ENCODE data around the gene CADM2.
"Not testable (repeated sequence)": the region's sequence is repeated elsewhere in the genome, so short reads cannot be mapped to it uniquely, and the experiment has no call there.

The CADM2 gene

DNA sequence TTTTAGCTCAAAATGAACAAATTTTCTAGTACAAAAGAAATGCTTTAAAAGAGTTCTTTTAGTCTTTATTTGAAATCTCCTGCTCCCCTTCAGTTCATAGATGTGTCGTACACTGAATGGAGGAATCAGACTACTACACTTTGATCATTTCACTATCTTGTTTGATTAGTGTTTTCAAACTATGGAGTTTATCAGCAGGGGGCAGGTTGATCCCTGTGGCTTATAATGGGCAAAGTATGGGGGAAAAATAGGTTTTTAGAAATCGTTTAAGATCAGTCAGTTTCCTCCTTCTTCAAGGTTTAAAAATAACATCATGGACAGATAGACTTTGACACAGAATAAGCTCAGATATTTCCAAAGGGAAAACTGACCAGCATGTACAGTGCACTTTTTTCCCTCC, 701.7 kb downstream of the CADM2 start:
- H3K9me3 ChIP-seq (ENCODE audit: insufficient read depth, low read depth, low read length), result no peaks in the 10 kb centered on the region
- H3K4me3 ChIP-seq (ENCODE audit: low read length), result no peak overlapping the region

DNA sequence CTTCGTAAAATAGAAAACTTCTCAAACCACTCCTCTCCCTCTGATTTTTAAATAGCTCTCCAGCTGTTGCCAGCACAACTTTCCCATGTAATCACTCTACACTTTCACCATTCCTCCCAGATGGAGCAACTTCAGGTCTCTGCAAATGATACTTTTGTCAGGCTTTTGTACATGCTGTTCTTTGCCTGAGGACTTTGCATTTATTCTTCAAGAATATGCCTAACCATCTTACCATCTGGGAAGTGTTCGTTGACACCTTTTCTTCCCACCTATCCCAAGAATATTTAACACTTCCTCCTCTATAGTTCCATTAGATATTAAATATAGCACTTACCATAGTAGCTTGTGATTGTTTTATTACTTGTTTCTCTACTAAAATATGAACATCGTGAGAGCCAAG, 703.7 kb downstream of the CADM2 start:
- Histone ChIP-seq H3K4me3 (ENCODE audit: low read length) (no peak overlapping the region), H3K4me1 (ENCODE audit: insufficient read depth, low read length) (no peaks in the 10 kb centered on the region; the same call in 1 of the 2 replicates), H3K9ac (ENCODE audit: low read depth, low read length) (no peak overlapping the region), H3K27me3 (ENCODE audit: insufficient read depth, low read length) (no peaks in the 10 kb centered on the region), H3K9me3 (ENCODE audit: insufficient read depth, low read depth, low read length) (no peaks in the 10 kb centered on the region), H3K36me3 (ENCODE audit: insufficient read depth, low read depth, low read length) (no peaks in the 10 kb centered on the region), H3K27ac (ENCODE audit: low read length) (no peak overlapping the region)

More for the DNA sequence above, 701.7 kb downstream of the CADM2 start:
- no peak overlapping the region for H3K9ac ChIP-seq (ENCODE audit: low read depth, low read length)
- no peaks in the 10 kb centered on the region; the same call in 1 of the 2 replicates for H3K4me1 ChIP-seq (ENCODE audit: insufficient read depth, low read length)
- H3K27me3 ChIP-seq (ENCODE audit: insufficient read depth, low read length), result no peaks in the 10 kb centered on the region
- no peak overlapping the region for H3K27ac ChIP-seq (ENCODE audit: low read length)
- no peaks in the 10 kb centered on the region for H3K36me3 ChIP-seq (ENCODE audit: insufficient read depth, low read depth, low read length)

DNA sequence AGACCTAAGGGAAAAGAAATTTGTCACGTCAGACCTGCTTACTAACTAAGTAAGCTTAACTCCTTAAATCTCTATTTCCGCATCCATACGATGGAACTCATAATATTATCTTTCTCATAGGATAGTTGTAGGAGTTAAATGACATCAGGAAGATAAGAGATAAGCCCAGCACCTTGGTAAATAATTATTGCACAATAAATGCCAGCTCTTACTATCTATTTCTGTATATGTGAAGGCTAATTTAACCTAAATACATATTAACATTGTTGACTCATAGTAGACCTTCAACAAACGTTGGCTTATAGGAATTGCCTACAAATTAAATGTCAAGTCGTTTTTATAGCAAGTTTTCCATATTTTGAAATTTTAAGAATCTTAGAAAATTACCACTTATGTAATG, 709.0 kb downstream of the CADM2 start:
- no peak overlapping the region for H3K4me3 ChIP-seq (ENCODE audit: low read length)
- no peaks in the 10 kb centered on the region for H3K27me3 ChIP-seq (ENCODE audit: insufficient read depth, low read length)
- no peak overlapping the region for H3K9ac ChIP-seq (ENCODE audit: low read depth, low read length)
- no peaks in the 10 kb centered on the region for H3K36me3 ChIP-seq (ENCODE audit: insufficient read depth, low read depth, low read length)
- H3K9me3 ChIP-seq (ENCODE audit: insufficient read depth, low read depth, low read length), result no peaks in the 10 kb centered on the region; the same call in 1 of the 2 replicates
- peaks cover 7% of the 10 kb centered on the region; the same call in 1 of the 2 replicates for H3K4me1 ChIP-seq (ENCODE audit: insufficient read depth, low read length)
- no peak overlapping the region for H3K27ac ChIP-seq (ENCODE audit: low read length)

DNA sequence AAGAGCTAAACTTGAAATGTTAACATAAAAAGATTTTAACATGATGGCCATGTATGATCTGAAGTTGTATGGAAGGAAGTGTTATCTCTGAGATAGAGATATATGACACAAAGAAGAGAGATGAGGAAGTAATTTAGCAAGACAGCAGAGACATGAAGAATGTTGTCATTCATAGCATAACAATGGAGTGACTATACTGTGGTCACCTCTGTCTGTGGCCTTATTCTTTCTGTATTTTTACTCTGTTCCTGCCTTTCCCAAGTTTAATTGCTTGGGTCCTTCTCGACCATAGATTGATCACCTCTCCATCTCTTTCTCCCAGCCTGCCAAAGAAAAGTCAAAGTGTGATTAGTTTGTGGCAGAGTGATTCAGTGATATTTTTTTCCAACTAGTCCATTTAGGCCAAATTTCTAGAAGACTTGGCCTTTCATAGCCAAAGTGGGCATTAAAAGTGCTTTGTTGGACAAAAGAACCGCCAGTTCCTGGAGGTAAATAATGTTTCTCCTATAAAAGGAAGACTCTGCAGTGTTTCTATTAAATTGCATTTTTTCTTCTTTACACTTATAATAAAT, 711.9 kb downstream of the CADM2 start:
- Histone ChIP-seq H3K4me1 (ENCODE audit: insufficient read depth, low read length) (peaks cover 7% of the 10 kb centered on the region; the same call in 1 of the 2 replicates), H3K4me3 (ENCODE audit: low read length) (no peak overlapping the region), H3K9me3 (ENCODE audit: insufficient read depth, low read depth, low read length) (no peaks in the 10 kb centered on the region; the same call in 1 of the 2 replicates), H3K27ac (ENCODE audit: low read length) (no peak overlapping the region), H3K27me3 (ENCODE audit: insufficient read depth, low read length) (no peaks in the 10 kb centered on the region), H3K36me3 (ENCODE audit: insufficient read depth, low read depth, low read length) (no peaks in the 10 kb centered on the region), H3K9ac (ENCODE audit: low read depth, low read length) (no peak overlapping the region)

DNA sequence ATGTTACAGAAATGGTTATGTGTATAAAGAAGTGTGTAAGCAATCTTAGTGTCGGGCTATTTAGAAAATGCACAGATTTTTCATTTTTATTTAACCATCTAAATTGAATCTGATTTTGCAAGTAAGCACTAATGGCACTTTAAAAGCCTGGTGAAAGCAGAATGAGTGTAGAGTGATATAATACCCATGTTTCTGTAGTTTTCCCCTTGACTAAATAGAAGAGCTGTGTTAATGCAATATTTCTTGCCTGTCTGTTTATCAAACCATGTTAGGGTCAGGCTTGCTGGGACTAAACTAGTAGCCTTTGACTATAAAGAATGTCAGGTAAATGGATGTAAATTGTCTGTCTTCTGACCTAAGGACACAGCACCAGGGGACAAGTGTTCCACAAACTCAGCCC, 714.0 kb downstream of the CADM2 start:
- H3K4me1 ChIP-seq (ENCODE audit: insufficient read depth, low read length), result peaks cover 7% of the 10 kb centered on the region; the same call in 1 of the 2 replicates

DNA sequence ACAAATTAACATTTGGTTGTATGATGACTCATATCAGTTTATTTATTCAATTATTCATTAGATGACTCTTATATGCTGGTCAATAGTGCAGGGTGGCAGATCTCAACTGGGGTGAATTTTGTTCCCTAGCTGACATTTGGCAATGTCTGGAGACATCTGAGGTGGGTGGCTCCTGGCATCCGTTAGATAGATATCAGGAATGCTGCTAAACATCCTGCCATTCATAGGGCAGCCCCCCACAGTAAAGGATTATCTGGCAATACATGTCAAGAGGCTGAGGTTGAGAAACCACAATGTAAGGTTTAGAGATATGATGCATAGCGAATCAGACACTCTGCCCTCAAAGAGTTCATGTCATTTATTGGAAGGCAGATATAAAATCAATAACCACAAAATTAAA, 719.9 kb downstream of the CADM2 start:
- Histone ChIP-seq H3K4me1 (ENCODE audit: insufficient read depth, low read length) (no peaks in the 10 kb centered on the region), H3K36me3 (ENCODE audit: insufficient read depth, low read depth, low read length) (no peaks in the 10 kb centered on the region), H3K9me3 (ENCODE audit: insufficient read depth, low read depth, low read length) (no peaks in the 10 kb centered on the region), H3K4me3 (ENCODE audit: low read length) (no peak overlapping the region), H3K27ac (ENCODE audit: low read length) (no peak overlapping the region), H3K9ac (ENCODE audit: low read depth, low read length) (no peak overlapping the region), H3K27me3 (ENCODE audit: insufficient read depth, low read length) (no peaks in the 10 kb centered on the region)

More for the DNA sequence above, 714.0 kb downstream of the CADM2 start:
- Histone ChIP-seq H3K27me3 (ENCODE audit: insufficient read depth, low read length) (no peaks in the 10 kb centered on the region), H3K4me3 (ENCODE audit: low read length) (no peak overlapping the region), H3K9ac (ENCODE audit: low read depth, low read length) (no peak overlapping the region), H3K36me3 (ENCODE audit: insufficient read depth, low read depth, low read length) (no peaks in the 10 kb centered on the region), H3K9me3 (ENCODE audit: insufficient read depth, low read depth, low read length) (no peaks in the 10 kb centered on the region; the same call in 1 of the 2 replicates), H3K27ac (ENCODE audit: low read length) (no peak overlapping the region)

DNA sequence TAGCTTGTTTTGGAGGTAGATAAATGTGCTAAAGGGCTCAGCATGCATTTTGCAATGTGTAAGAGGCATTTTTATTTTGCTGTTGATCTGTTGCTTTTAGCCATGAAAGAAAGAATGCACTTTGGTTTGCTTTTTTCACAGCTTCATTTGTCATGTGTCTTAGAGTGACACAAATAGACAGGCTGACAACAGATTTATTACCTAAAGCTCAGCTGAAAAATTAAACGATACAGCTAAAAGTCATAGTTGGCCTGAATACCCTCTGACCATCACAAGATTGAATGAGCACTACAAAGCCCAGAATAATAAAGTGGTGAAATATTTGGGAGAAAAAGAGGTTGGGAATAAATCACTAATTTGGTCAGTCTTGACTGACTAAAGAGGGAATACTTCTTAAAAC, 723.1 kb downstream of the CADM2 start:
- Histone ChIP-seq H3K9ac (ENCODE audit: low read depth, low read length) (no peak overlapping the region), H3K4me3 (ENCODE audit: low read length) (no peak overlapping the region), H3K36me3 (ENCODE audit: insufficient read depth, low read depth, low read length) (no peaks in the 10 kb centered on the region), H3K27me3 (ENCODE audit: insufficient read depth, low read length) (no peaks in the 10 kb centered on the region), H3K9me3 (ENCODE audit: insufficient read depth, low read depth, low read length) (no peaks in the 10 kb centered on the region), H3K27ac (ENCODE audit: low read length) (no peak overlapping the region), H3K4me1 (ENCODE audit: insufficient read depth, low read length) (no peaks in the 10 kb centered on the region)

DNA sequence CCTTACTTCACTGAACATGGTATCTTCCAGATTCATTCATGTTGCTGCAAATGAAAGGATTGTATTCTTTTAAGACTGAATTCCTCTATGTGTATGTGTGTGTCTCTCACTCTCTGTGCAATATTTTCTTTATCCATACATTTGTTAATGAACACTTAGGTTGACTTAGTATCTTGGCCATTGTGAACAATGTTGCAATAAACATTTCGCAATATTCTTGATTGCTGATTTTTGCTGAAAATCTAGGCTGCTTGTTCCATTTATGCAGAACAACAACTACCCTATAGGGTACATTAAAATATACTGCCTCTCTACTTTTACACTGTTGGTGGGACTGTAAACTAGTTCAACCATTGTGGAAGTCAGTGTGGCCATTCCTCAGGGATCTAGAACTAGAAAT, 732.4 kb downstream of the CADM2 start:
- H3K9ac ChIP-seq (ENCODE audit: low read depth, low read length), result no peak overlapping the region
- no peaks in the 10 kb centered on the region for H3K36me3 ChIP-seq (ENCODE audit: insufficient read depth, low read depth, low read length)
- no peak overlapping the region for H3K4me3 ChIP-seq (ENCODE audit: low read length)
- no peaks in the 10 kb centered on the region for H3K4me1 ChIP-seq (ENCODE audit: insufficient read depth, low read length)
- no peak overlapping the region for H3K27ac ChIP-seq (ENCODE audit: low read length)
- no peaks in the 10 kb centered on the region for H3K9me3 ChIP-seq (ENCODE audit: insufficient read depth, low read depth, low read length)
- no peaks in the 10 kb centered on the region for H3K27me3 ChIP-seq (ENCODE audit: insufficient read depth, low read length)

DNA sequence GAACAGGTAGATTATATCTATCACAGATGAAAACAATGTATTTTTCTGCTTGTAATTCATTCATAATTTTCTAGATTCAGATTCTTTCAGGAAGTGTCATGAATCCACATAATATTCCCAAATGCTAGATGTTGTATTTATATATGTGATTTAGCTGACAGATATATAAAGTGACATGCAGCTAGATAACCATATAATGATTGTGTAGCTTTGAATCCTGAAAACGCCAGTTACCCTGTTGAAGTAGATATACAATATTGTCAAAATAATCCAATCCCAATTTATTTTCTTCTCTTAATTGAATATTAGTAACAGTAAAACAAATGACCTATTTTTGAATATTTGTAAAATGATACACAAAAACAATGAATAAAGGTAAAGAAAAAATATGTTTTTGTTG, 738.4 kb downstream of the CADM2 start:
- no peak overlapping the region for H3K4me3 ChIP-seq (ENCODE audit: low read length)
- H3K4me1 ChIP-seq (ENCODE audit: insufficient read depth, low read length), result no peaks in the 10 kb centered on the region
- no peak overlapping the region for H3K27ac ChIP-seq (ENCODE audit: low read length)
- H3K9me3 ChIP-seq (ENCODE audit: insufficient read depth, low read depth, low read length), result peaks cover 15% of the 10 kb centered on the region
- H3K9ac ChIP-seq (ENCODE audit: low read depth, low read length), result no peak overlapping the region
- no peaks in the 10 kb centered on the region for H3K36me3 ChIP-seq (ENCODE audit: insufficient read depth, low read depth, low read length)
- no peaks in the 10 kb centered on the region for H3K27me3 ChIP-seq (ENCODE audit: insufficient read depth, low read length)

DNA sequence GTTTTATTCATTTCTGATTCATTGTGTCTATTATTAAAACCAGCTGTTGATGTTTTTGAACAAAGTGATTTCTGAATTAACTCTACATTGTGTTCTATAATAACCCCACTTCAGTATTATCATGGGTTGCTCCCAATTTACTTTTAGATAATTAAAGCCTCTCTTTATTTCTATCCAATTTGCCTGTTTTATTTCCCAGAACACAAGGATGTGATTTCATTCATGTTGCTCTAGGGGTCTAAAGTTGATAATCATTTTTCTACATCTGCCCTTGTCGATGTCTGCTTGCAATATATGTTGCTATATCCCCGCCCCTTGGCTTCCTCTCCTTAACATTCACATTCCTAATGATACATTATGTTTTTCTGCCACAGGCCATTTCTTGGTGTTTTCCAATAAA, 747.3 kb downstream of the CADM2 start:
- Histone ChIP-seq H3K27ac (ENCODE audit: low read length) (no peak overlapping the region), H3K4me1 (ENCODE audit: insufficient read depth, low read length) (peaks cover 26% of the 10 kb centered on the region), H3K9me3 (ENCODE audit: insufficient read depth, low read depth, low read length) (no peaks in the 10 kb centered on the region), H3K4me3 (ENCODE audit: low read length) (no peak overlapping the region), H3K36me3 (ENCODE audit: insufficient read depth, low read depth, low read length) (no peaks in the 10 kb centered on the region), H3K27me3 (ENCODE audit: insufficient read depth, low read length) (no peaks in the 10 kb centered on the region), H3K9ac (ENCODE audit: low read depth, low read length) (no peak overlapping the region)

DNA sequence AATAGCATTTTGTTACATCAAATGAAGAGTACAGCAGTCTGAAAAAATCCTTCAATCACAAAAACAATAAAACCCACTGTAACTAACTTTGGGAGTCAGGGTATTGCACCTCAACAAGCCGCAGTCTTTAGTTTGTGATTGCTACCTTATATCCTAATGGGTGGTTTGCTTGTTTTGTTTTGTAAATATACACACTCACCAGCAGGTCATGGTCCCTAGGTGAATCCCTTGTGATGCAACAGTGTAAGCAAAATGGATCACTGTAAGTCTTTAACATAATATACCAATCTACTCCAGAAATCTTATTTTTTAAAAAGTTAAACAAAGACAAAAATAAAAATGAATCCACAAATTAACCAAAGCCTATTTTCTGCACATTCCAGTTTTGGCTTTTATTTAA, 749.5 kb downstream of the CADM2 start:
- H3K9ac ChIP-seq (ENCODE audit: low read depth, low read length); H3K27ac ChIP-seq (ENCODE audit: low read length); H3K4me3 ChIP-seq (ENCODE audit: low read length); H3K9me3 ChIP-seq (ENCODE audit: insufficient read depth, low read depth, low read length); H3K36me3 ChIP-seq (ENCODE audit: insufficient read depth, low read depth, low read length); H3K27me3 ChIP-seq (ENCODE audit: insufficient read depth, low read length): not testable (repeated sequence)
- peaks cover 26% of the 10 kb centered on the region for H3K4me1 ChIP-seq (ENCODE audit: insufficient read depth, low read length)

DNA sequence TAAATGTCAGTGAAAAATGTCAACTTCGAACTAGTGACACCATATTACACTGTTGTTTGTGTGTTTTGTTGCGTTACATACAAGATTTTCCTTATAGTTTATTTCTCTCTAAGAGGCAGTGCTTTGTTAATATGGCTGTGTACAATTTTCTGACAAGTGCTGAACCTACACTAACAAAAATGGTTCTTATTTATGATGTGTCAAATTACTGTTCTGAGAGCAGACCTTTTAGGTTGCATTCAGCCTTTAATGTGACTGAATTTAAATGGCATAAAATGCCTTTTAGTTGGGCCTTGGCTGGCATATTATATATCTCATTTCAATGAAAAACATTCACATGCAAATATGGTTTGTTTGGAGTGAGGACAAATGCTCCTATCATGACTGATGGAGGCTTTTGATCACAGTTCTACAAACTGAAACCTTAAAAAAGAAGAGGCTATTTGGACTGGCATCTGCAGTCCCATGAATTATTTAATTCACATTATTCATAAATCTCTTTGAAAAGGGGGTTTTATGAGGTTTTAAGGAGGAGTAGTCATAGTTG, 750.6 kb downstream of the CADM2 start:
- H3K9me3 ChIP-seq (ENCODE audit: insufficient read depth, low read depth, low read length), result no peaks in the 10 kb centered on the region
- H3K9ac ChIP-seq (ENCODE audit: low read depth, low read length), result no peak overlapping the region
- H3K36me3 ChIP-seq (ENCODE audit: insufficient read depth, low read depth, low read length), result no peaks in the 10 kb centered on the region
- H3K27ac ChIP-seq (ENCODE audit: low read length), result no peak overlapping the region
- H3K4me1 ChIP-seq (ENCODE audit: insufficient read depth, low read length), result peaks cover 19% of the 10 kb centered on the region
- no peaks in the 10 kb centered on the region for H3K27me3 ChIP-seq (ENCODE audit: insufficient read depth, low read length)
- no peak overlapping the region for H3K4me3 ChIP-seq (ENCODE audit: low read length)
